HEK293 (cell line): ENCODE results near the gene FNDC3A.

Experiments used
- CTCF ChIP-seq: fragments of 450-650 bp; formaldehyde crosslinking; IDR thresholded peaks from 2 replicates; pipeline ENCODE4 v1.5.1; 2016; ENCODE audit warnings: missing biosample characterization, missing genetic modification characterization
- KLF1 ChIP-seq: fragments of 450-650 bp; formaldehyde crosslinking; IDR thresholded peaks from 2 replicates; pipeline ENCODE4 v1.5.1; 2016; ENCODE audit warnings: missing biosample characterization, missing genetic modification characterization
- ZEB2 ChIP-seq: fragments of 450-650 bp; formaldehyde crosslinking; IDR thresholded peaks from 2 replicates; pipeline ENCODE4 v1.5.1; 2016; ENCODE audit warnings: missing biosample characterization, missing genetic modification characterization
- ZNF121 ChIP-seq: fragments of 450-650 bp; formaldehyde crosslinking; IDR thresholded peaks from 2 replicates; pipeline ENCODE4 v1.5.1; 2016; ENCODE audit warnings: missing biosample characterization, missing genetic modification characterization
- ZNF558 ChIP-seq: fragments of 450-650 bp; formaldehyde crosslinking; IDR thresholded peaks from 2 replicates; pipeline ENCODE4 v1.5.1; 2016; ENCODE audit warnings: missing biosample characterization, missing genetic modification characterization
- ZNF785 ChIP-seq: fragments of 450-650 bp; formaldehyde crosslinking; IDR thresholded peaks from 2 replicates; pipeline ENCODE4 v1.5.1; 2016; ENCODE audit warnings: missing biosample characterization, missing genetic modification characterization
- ZNF843 ChIP-seq: fragments of 450-650 bp; formaldehyde crosslinking; IDR thresholded peaks from 2 replicates; pipeline ENCODE4 v1.5.1; 2016; ENCODE audit warnings: missing biosample characterization, missing genetic modification characterization
- TF ChIP-seq, protein P1 (sequence below): IDR thresholded peaks from 2 replicates; pipeline ENCODE4 v1.6.1; 2011; ENCODE audit warnings: mild to moderate bottlenecking, low read depth, low read length, borderline replicate concordance
- TF ChIP-seq, protein P2 (sequence below): fragments of 450-650 bp; formaldehyde crosslinking; IDR thresholded peaks from 2 replicates; pipeline ENCODE4 v1.5.0; 2017; ENCODE audit warnings: missing biosample characterization, missing genetic modification characterization, borderline replicate concordance

GRCh38 chr13:49220856-49221589 is 245.3 kb downstream of the FNDC3A start:
- TF ChIP-seq ZNF558 (tag by site-specific recombination): no peak
- TF ChIP-seq ZNF843 (tag by site-specific recombination): no peak
- TF ChIP-seq, protein P1, sequence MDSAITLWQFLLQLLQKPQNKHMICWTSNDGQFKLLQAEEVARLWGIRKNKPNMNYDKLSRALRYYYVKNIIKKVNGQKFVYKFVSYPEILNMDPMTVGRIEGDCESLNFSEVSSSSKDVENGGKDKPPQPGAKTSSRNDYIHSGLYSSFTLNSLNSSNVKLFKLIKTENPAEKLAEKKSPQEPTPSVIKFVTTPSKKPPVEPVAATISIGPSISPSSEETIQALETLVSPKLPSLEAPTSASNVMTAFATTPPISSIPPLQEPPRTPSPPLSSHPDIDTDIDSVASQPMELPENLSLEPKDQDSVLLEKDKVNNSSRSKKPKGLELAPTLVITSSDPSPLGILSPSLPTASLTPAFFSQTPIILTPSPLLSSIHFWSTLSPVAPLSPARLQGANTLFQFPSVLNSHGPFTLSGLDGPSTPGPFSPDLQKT: no peak
- no peak for TF ChIP-seq ZNF121 (tag by site-specific recombination)
- no peak for TF ChIP-seq CTCF
- no peak for TF ChIP-seq ZEB2 (tag by site-specific recombination)
- TF ChIP-seq ZNF785 (tag by site-specific recombination): no peak
- TF ChIP-seq KLF1: no peak
- TF ChIP-seq, protein P2, sequence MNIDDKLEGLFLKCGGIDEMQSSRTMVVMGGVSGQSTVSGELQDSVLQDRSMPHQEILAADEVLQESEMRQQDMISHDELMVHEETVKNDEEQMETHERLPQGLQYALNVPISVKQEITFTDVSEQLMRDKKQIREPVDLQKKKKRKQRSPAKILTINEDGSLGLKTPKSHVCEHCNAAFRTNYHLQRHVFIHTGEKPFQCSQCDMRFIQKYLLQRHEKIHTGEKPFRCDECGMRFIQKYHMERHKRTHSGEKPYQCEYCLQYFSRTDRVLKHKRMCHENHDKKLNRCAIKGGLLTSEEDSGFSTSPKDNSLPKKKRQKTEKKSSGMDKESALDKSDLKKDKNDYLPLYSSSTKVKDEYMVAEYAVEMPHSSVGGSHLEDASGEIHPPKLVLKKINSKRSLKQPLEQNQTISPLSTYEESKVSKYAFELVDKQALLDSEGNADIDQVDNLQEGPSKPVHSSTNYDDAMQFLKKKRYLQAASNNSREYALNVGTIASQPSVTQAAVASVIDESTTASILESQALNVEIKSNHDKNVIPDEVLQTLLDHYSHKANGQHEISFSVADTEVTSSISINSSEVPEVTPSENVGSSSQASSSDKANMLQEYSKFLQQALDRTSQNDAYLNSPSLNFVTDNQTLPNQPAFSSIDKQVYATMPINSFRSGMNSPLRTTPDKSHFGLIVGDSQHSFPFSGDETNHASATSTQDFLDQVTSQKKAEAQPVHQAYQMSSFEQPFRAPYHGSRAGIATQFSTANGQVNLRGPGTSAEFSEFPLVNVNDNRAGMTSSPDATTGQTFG: no peak
